Vagina (tissue), 2 donors: ENCODE data around the gene OBSCN.
"Not testable (repeated sequence)": the region's sequence is repeated elsewhere in the genome, so short reads cannot be mapped to it uniquely, and the experiment has no call there.

ENCODE experiments used
- CTCF ChIP-seq, 3 experiments: fragments of 450-650 bp in 2 of 3; fragments of 200-600 bp in 1 of 3; sonication (generic) in 1 of 3; IDR thresholded peaks; one replicate each; pipeline ENCODE4 v1.5.1; 2017 to 2019; ENCODE audit warnings: antibody characterized with exemption in 3 of 3, mild to moderate bottlenecking in 2 of 3, moderate library complexity in 2 of 3
- POLR2A ChIP-seq, 2 donors: fragments of 450-650 bp; IDR thresholded peaks; one replicate each; pipeline ENCODE4 v1.6.1; 2017; ENCODE audit warnings: antibody characterized with exemption in 2 of 2, mild to moderate bottlenecking in 2 of 2, moderate library complexity in 2 of 2
- POLR2AphosphoS5 ChIP-seq, 2 donors: sonication (generic); formaldehyde crosslinking; IDR thresholded peaks; one replicate each; pipeline ENCODE4 v1.9.0; 2017; ENCODE audit warnings: antibody characterized with exemption in 2 of 2, mild to moderate bottlenecking in 2 of 2, low read depth in 1 of 2; ENCODE audit not compliant: insufficient read depth in 1 of 2

GRCh38 chr1:228228147-228228546, 20.3 kb downstream of the OBSCN start:
- TF ChIP-seq CTCF (IDR thresholded peaks at IDR 0.05): peak in 1 of 3 experiments; percentile 6
- not testable (repeated sequence) for TF ChIP-seq POLR2AphosphoS5 (IDR thresholded peaks at IDR 0.05; ENCODE audit: insufficient read depth in 1 of 2, low read depth in 1 of 2); POLR2A (IDR thresholded peaks at IDR 0.05)
